ENCODE results near the gene C2CD2L.
"Not testable (repeated sequence)": the region's sequence is repeated elsewhere in the genome, so short reads cannot be mapped to it uniquely, and the experiment has no call there.

The C2CD2L gene

DNA sequence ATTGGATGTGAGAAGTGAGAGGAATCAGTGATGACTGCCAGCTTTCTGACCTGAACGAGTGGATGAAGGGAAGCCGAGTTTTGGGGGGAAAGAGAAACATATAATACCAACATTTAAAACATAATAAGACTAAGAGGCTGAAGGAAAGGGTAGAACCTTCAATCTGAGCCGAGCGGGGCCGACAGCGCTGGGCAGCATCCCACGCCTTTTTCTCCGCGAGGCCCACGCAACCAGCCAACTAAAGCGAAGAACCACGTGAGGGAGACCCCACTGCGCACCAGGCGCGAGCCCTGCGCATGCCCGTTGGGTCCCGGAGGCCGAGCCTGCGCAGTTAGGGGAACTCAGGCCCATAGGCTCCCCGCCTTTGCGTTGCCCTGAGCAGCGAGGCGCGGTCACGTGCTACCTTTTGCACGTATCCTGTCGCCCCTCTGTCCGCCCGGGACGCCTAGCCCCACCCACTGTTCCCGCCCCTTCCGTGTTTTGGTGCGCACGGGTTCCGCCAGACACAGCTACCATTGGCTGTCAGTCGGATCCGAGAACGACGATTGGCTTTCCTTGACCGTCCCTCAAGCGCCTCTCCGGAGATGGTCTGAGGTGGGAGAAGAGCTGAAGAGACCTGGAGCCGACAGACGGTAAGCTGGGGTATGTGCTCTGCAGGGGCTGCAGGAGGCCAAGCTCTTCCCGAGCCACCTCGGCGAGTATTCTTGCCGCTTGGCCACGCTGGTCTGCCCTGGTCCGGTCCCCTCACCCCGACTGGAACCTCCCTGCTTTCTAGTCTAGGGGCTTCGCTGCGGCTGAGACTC, 14.1 kb downstream of the C2CD2L start, which contains the start of gene HINFP:
TSS of gene HINFP (plus strand) at position 573 of the 803 bp plus-strand sequence. CDS start 5,365 bp downstream, outside the sequence.
- DNase-seq (ENCODE audit: low spot score): peak; percentile 99
- TF ChIP-seq, protein P1, sequence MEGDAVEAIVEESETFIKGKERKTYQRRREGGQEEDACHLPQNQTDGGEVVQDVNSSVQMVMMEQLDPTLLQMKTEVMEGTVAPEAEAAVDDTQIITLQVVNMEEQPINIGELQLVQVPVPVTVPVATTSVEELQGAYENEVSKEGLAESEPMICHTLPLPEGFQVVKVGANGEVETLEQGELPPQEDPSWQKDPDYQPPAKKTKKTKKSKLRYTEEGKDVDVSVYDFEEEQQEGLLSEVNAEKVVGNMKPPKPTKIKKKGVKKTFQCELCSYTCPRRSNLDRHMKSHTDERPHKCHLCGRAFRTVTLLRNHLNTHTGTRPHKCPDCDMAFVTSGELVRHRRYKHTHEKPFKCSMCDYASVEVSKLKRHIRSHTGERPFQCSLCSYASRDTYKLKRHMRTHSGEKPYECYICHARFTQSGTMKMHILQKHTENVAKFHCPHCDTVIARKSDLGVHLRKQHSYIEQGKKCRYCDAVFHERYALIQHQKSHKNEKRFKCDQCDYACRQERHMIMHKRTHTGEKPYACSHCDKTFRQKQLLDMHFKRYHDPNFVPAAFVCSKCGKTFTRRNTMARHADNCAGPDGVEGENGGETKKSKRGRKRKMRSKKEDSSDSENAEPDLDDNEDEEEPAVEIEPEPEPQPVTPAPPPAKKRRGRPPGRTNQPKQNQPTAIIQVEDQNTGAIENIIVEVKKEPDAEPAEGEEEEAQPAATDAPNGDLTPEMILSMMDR (IDR thresholded peaks at IDR 0.05; ENCODE audit: borderline replicate concordance, control extremely low read depth, extremely low read depth, insufficient read depth, missing control alignments): no peak
- in situ Hi-C loops (cut with MboI; ENCODE audit: low sequenced_read_pairs, unreplicated experiment): no loop called here

DNA sequence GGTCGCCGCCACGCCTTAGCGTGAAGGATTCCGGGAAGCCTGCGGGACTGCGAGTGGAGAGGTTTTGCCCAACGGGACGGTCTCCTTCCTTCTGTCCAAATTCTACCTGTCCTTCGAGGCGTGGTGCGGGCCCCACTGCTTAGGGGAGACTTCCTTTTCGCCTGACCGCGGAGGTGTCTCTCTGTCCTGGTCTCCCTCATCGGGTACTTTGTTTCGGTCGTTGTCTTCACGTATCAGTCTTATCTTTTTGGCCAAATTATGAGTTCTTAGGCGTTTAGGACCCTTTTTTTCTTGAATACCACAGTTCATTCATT, 14.6 kb downstream of the C2CD2L start:
- TF ChIP-seq, protein P1 (IDR thresholded peaks at IDR 0.05; ENCODE audit: borderline replicate concordance, control extremely low read depth, extremely low read depth, insufficient read depth, missing control alignments): no peak
- in situ Hi-C loops (cut with MboI; ENCODE audit: low sequenced_read_pairs, unreplicated experiment): no loop called here
- DNase-seq (ENCODE audit: low spot score): no peak

DNA sequence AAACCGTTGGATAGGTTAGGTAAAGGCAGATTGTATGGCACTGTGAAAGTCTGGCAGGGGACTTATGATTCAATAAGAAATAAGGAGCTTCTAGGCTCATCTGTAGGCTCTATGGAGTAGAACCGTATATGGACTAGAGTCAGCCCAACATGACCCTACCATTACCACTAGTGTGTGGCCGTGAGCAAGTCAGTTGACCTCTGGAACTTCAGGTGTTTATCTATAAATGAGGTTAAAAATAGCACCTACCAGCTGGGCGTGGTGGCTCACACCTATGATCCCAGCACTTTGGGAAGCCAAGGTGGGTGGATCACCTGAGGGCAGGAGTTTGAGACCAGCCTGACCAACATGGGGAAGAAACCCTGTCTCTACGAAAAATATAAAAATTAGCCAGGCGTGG, 18.7 kb downstream of the C2CD2L start:
- TF ChIP-seq, protein P1 (IDR thresholded peaks at IDR 0.05; ENCODE audit: borderline replicate concordance, control extremely low read depth, extremely low read depth, insufficient read depth, missing control alignments): no peak

DNA sequence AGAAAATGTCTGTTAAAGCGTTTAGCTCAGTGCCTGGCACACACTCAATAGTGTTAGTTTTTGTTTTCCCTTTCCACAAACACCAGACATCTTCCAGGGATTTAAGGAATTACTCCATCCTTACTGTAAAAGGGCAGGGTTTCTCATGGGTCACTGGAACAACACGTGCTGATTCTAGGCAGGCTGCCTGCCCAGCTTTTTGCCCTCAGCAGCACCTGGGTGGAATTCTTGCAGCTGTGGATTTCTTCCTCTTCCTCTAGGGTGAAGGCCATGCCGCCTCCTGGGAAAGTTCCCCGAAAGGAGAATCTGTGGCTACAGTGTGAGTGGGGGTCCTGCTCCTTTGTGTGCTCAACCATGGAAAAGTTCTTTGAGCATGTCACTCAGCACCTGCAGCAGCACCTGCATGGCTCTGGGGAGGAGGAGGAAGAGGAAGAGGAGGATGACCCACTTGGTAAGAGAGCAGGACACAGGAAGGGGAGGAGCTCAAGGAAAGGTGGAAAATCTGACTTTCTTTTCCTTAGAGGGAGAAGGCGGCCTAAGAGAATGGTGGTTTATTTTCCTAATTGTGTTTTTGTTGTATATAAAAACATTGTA, 19.6 kb downstream of the C2CD2L start:
- no peak for DNase-seq (ENCODE audit: low spot score)
- TF ChIP-seq, protein P1 (IDR thresholded peaks at IDR 0.05; ENCODE audit: borderline replicate concordance, control extremely low read depth, extremely low read depth, insufficient read depth, missing control alignments): no peak
- in situ Hi-C loops (cut with MboI; ENCODE audit: low sequenced_read_pairs, unreplicated experiment): no loop called here

More for the DNA sequence above, 18.7 kb downstream of the C2CD2L start:
- no peak for DNase-seq (ENCODE audit: low spot score)
- in situ Hi-C loops (cut with MboI; ENCODE audit: low sequenced_read_pairs, unreplicated experiment): no loop called here

DNA sequence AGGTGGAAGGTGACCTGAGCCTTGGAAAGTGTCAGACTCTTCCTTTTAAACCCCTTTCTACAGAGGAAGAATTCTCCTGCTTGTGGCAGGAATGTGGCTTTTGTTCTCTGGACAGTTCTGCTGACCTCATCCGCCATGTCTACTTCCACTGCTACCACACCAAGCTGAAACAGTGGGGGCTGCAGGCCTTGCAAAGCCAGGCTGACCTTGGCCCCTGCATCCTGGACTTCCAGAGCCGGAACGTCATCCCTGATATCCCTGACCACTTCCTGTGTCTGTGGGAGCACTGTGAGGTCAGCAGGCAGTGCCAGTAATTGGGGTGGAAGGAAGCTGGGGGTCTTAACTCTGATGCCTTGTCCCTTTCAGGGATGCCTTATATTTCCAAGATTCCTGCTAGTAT, 23.5 kb downstream of the C2CD2L start:
- no peak for DNase-seq (ENCODE audit: low spot score)
- in situ Hi-C loops (cut with MboI; ENCODE audit: low sequenced_read_pairs, unreplicated experiment): no loop called here
- TF ChIP-seq, protein P1 (IDR thresholded peaks at IDR 0.05; ENCODE audit: borderline replicate concordance, control extremely low read depth, extremely low read depth, insufficient read depth, missing control alignments): no peak

DNA sequence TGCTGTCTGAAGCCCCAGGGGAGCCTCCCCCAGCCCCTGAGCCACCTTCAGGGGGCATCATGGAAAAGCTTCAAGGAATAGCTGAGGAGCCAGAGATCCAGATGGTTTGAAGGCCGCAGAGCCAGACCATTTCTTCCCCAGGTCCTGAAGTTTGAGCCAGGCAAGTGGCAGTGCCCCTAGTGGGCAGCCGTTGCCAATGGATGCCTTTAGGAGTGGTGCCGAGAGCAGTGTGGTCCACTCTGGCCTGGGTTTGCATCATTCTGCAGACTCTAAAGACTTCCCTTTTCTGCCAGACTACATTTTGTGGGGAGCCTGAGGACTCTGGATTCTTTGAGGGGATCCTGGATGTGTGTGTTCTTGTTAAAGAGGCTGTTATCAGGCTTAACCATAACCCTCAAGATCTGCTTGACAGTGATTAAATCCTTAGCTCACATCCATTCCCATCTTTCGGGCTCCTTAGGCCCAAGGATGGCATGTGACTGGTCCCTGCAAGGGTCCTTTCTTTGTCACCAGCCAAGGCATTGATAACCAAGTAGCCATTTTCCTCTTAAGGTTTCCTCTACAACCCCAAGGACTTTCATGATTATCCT, 27.3 kb downstream of the C2CD2L start:
- in situ Hi-C loops (cut with MboI; ENCODE audit: low sequenced_read_pairs, unreplicated experiment): no loop called here
- TF ChIP-seq, protein P1 (IDR thresholded peaks at IDR 0.05; ENCODE audit: borderline replicate concordance, control extremely low read depth, extremely low read depth, insufficient read depth, missing control alignments): no peak

DNA sequence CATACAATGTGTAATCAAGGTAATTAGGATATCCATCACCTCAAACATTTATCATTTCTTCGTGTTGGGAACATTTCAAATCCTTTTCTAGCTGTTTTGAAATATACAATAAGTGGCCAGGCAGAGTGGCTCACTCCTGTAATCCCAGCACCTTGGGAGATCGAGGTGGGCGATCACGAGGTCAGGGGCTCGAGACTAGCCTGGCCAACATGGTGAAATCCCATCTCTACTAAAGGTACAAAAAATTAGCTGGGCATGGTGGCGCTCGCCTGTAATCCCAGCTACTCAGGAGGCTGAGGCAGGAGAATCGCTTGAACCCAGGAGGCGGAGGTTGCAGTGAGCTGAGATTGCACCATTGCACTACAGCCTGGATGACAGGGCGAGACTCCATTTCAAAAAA, 32.1 kb downstream of the C2CD2L start:
- in situ Hi-C loops (cut with MboI; ENCODE audit: low sequenced_read_pairs, unreplicated experiment); DNase-seq (ENCODE audit: low spot score): not testable (repeated sequence)

More for the DNA sequence above, 27.3 kb downstream of the C2CD2L start:
- DNase-seq (ENCODE audit: low spot score): no peak
